HG03280 (cell line): ENCODE measurements around the gene OTUD5.
A peak's percentile ranks its signal among the peaks of the same experiment; 100 is the strongest.

ENCODE experiments used
- ATAC-seq: cut with Tn5 transposase; IDR thresholded peaks from one replicate; pipeline ENCODE4 v1.9.1; 2021; ENCODE audit warnings: mild to moderate bottlenecking, moderate library complexity; ENCODE audit not compliant: unreplicated experiment

The OTUD5 gene

DNA sequence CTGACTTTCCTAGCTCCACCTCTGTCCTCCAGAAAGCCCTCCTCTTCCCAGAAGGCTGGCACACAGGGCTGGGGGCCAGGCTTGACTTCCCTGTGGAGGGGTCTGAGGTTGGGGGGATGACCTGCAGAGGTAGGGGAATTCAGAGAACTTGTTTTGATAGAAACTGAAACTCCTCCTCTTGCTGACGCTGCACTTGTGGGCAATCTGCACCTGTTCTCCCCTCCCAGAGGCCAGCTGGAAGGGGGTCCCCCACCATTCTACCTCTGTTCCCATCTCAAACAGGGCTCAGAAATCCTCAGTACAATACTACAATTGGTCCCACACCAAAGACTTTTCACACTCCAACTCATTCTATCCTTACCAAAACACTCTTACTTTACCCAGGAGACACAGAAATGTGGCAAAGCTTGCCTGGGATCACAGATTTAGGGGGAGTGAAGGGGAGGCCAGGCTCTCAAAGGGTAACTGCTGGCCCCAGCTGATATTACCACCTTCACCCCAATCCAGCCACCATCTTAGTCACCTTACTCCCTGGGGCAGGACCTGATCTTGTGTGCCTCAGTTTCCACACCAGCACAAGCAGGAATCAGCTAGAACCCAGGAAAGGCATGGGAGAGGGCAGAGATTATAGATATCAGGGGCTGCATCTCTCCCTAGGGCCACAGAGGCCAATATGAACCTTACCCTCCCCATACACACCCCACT, 18.5 kb downstream of the OTUD5 start:
- peak; percentile 44 for ATAC-seq

DNA sequence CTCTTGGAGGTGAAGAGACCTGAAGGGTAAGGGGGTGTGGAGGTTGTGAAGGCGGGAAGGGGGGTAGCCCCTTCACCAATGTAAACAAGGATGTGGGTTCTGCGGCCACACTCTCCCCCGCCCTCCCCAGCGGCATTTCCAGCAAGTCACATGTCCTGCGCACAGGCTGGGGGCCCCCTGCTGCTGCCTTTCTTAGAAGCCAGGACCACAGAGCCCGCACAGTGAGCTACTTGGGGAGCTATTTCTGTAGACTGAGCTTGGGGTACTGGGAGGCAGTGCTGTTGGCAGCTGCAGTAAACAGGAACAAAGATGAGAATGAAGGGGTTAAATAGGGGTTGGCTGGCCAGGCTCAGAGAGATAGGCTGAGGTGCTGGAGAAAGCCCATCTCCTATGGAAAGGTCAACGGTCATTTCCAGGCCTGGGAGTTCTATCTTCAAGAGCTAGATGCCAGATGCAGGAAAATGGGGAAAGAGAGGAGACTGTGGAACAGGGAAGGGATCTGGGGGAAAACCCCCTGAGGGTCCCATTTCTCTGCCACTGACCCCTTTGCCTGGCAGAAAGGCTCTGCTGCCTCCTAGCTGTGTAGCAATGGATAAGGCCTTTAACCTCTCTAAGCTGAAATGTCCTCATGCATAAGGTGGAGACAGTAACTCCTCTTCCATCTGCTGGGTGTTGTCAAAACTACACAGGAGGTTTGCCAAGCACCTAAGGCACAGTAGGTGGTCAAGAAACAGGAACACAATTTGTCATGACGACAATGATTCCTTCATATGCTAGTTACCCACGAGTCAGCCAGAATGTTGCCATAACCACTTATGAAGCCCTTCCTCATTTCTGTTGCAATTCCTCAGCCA, 20.1 kb downstream of the OTUD5 start:
- ATAC-seq, result peak; percentile 60

DNA sequence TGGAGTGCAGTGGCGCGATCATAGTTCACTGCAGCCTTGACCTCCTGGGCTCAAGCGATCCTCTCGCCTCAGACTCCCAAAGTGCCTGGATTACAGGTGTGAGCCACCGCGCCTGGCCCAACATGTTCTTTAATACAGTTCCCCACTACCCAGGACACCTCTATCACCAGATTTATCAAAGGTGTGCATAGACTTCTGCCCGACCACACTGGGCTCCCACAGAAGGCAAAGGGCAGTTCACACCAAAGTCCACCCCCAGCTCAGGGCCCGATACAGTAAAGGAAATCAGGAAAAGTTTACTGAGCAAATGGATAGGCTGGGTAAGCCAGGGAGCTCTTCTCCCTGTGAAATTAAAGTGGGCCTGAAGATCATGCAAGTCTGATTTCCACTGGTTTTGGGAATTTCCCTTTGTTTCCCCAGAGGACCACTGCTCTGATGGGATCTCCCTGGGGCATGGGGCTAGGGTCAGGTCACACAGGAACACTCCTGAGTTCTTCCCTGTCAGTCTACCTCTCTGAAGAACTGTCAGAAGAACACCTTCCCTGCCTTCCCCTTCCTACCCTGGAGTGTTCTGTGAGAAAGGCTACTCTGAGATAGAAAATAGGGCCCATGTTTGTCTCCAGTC, 20.9 kb downstream of the OTUD5 start:
- no peak for ATAC-seq

- ATAC-seq, result no peak
Measured at GRCh38 chrX:48935301-48935670, 22.1 kb downstream of the OTUD5 start.

DNA sequence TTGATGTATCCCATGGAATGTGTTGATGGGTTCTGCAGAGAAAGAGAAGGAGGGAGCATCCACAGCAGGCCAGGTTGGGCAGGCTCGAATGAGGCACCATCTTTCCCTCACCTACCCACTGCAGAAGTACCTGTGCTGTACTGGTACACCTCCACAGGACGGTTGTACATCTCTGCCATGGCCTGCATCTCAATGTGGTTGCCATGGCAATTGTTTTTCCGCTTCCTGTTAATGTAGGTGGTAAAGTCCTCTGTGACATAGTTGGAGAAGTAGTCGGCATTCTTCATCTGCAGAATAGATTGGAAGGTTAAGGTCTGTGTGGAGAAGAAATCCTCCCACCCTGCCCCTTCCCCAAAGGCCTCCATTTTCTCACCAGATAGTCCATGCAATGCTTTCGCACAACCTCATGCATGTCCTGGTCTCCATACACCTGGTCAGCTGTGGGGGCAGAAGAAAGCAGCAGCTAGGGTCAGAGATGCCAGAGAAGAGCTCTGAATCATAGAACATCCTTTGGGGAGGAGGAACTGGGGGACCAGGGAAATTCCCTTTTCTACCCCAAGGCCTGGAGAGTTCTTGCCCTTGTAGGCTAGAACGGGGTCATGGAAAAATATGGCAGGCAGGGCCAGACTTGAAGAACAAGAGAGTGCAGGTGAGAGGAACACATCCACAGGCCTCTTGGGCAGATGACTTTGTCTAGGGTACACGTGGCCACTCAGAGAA, 22.7 kb downstream of the OTUD5 start:
- no peak for ATAC-seq

DNA sequence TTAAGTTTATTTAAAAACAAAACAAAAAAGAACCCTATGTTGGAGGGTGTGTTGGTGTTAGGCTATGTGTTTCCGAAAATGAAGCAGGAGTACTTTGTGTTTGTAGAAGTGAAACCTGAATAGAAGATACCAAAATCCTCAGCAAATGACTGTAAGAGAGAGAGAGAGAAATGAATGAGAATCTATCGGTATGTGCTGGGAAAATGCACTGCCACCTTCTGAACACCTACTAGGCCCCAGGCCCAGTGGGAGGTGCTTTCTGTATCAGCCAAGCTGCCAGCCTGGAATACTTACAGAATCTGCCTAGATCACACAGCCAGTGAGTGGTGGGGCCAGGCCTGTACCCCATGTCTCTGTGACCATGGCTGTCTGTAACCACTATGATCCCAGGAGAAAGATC, 23.6 kb downstream of the OTUD5 start:
- no peak for ATAC-seq

DNA sequence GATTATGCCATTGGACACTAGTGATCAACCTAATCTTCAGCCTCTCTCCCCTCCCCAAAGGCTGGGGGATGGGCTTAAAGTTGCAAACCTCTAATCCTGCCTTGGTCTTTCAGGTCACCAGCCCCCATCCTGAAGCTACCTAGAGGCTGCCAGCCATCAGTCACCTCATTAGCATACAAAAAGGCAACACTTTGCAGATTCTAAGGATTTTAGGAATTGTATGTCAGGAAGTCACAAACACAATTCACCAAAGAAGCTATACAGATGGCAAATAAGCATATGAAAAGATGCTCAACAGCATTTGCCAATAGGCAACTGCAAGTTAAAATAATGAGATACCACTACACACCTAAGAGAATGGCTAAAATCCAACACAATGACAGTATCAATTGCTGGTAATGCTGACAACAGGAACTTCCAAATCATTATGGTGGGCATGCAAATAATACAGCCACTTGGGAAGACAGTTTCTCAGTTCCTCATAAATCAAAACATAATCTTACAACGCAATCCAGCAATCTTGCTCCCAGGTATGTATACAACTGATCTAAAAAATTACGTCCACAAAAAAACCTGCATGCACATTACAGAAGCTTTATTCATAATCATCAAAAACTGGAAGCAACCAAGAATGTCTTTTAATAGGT, 29.5 kb downstream of the OTUD5 start:
- no peak for ATAC-seq

GRCh38 chrX:48927123-48927522, 30.3 kb downstream of the OTUD5 start:
- no peak for ATAC-seq

DNA sequence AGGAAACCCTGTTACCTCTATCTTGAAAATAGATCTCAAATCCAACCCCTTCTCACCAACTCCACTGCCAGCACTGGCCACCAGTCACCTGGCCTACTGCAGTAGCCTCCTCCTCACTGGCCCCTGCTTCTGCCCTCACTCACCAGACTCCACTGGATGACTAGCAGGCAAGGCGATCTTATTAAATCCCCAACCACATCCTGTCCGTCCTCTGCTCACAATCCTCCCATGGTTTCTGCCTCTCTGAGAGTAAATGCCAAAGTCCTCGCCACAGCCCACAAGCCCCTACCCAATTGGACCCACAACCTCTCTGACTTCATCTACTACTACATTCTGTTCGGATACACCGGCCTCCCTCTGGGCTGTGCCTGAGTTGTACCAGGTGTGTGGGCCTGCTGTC, 33.1 kb downstream of the OTUD5 start:
- ATAC-seq, result no peak

- ATAC-seq, result no peak
Measured at GRCh38 chrX:48923771-48924170, 33.6 kb downstream of the OTUD5 start.

DNA sequence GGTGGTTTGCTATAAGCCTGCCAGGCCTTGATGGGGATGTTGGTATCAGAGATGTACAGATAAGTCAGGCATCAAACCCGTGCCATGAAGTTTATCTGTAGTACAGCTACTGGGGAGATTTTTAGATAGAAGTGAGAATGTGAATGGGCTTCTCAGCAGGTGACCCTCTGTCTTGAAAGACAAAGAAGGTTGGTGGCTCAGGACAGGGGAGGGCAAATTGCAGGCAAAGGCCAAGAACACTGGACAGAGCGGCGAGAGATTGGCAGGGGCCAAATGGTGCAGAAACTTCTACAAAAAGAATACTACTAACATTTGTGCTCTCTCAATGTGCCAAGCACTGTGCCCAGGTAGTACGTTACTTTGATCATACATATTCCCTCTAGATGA, 36.7 kb downstream of the OTUD5 start:
- no peak for ATAC-seq

DNA sequence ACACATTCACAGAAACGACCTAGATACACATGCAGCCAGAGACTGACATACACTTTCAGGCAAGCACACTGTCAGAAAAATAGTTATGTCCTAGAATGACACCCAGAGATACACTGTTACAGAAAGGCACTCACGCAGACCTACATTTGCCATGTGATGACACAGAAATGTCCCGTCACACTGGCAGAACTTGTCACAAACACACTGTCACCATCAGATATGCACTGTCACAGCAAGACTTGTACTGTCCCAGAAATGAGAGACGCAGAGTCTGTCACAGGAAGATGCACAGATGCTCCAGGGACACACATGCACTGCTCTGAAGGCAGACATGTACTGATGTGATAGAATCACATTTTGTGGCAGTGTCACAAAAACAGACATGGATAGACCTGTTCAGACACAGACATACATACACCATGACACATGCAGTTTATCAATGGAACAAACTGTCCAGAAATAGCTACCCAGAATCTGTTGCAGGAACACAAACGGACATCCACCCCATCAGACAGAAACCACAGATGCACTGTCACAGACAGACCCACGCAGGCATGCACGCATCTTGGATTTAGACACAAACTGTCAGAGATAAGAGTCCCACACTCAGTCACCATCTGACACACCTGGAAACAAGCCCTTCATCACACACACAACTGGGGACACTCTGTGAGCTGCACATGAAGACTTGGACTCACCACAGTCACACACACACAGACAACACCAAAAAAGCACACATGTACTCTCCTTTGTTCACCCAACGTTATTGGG, 37.3 kb downstream of the OTUD5 start:
- ATAC-seq, result no peak

DNA sequence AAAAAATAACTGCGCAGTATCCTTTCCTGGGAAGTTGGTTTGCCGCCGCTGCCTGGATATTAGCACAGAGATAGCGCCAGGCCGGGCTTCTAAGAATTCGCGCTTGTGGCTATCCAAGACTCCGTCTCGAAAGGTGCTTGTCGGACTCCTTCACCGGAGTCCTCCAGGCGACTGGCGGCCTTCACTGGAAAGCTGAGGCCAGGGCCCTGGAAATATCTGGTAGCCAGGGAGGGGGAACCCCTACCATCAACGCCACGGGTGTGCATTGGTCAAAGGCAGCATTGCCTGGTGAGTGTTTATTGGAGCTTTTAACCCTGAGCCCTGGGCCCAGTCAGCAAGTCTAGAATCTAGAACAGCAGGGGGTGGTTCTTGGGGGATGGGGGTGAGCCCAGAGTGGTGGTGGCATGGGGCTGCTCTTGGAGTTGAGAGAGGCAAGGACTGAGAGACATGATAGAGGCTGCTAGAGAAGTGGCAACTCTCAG, 38.0 kb downstream of the OTUD5 start:
- peak; percentile 21 for ATAC-seq

DNA sequence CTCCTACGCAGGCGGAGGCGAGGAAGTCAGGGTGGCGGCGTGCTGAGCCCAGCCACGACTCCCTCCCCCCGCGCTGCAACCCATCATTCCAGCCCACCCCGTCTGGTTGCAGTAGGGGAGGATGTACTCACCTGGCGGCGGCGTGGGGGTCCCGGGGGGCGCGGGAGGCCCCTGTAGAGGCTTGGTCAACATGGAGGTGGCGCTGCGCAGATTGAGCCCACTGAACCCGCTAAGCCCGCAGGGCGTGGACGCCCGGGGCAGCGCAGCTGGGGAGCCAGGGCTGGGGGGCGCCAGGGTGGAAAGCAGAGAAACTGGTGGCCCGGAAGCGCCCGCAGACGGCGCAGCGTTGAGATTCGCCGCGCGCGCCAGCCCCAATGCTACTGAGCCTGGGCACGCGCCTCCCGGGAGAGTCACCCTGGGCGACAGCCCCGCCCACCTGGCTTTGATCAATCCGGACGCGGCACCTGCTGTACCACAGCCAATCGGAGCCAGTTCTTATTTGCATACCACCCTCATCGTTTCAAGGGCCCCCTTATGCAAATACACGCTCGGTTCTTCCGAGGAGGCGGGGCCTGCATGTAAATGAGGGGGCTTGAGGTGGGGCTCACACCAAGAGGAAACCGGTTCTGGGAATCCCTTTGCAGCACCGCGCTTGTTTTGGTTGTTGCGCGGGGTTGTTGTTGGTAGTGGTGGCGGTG, 38.6 kb downstream of the OTUD5 start, which contains the start of gene PIM2:
PIM2 (minus strand) TSS at position 382 of the 698 bp plus-strand sequence; CDS start at position 192, 190 bp downstream.
- ATAC-seq, result peak; percentile 72

DNA sequence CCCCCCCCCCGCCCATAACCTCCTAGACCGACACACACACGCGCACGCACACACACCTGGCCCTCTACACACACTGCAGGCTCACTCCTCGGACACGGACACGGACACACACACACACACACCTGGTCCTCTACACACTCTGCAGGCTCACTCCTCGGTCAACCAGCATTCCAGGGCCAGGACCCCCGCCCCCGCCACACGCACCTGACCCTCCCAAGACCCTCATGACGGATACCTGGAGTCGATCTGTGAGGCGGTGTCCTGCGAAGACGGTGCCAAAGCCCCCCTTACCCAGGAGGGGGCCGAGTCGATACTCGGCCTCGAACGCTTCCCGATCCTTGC, 39.1 kb downstream of the OTUD5 start:
- no peak for ATAC-seq

DNA sequence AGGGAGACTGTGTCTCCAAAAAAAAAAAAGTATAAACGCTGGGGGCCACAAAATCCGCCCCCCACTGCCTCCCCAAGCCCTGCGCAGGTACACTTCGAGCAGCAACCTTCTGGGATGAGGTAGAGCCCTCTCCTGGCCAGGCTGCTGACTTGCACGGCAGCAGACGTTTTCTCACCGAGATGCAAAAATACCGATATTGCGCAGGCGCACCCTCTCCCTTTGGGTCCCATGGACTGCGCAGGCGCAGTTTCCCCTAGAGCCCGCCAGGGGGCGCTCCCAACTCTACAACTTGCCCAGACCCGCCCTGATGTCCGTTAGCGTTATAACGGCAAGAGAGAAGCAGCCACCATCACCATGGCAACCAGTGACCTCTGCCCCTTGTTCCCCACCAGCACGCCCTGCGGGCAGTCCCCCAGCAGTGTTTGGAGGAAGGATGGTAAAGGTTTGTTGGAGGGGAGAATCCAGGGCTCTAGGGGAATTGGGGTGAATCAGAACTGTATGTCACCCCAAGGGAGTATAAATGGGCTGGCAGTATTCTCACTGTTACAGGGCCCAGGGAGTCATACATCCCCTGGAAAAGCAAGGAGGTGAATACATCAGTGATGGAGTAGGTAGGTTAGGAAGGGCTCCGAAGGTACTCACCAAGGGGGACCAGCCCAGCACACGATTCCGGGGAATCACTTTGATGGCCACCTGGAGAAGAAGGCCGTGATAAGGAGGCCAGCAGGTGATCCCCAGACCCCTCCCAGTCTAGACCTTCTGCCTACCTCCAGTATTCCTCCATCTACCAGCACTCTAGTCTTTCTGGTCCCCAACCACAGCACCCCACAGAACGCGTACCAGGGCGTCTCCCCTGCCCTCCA, 40.0 kb downstream of the OTUD5 start:
- ATAC-seq, result peak; percentile 25

DNA sequence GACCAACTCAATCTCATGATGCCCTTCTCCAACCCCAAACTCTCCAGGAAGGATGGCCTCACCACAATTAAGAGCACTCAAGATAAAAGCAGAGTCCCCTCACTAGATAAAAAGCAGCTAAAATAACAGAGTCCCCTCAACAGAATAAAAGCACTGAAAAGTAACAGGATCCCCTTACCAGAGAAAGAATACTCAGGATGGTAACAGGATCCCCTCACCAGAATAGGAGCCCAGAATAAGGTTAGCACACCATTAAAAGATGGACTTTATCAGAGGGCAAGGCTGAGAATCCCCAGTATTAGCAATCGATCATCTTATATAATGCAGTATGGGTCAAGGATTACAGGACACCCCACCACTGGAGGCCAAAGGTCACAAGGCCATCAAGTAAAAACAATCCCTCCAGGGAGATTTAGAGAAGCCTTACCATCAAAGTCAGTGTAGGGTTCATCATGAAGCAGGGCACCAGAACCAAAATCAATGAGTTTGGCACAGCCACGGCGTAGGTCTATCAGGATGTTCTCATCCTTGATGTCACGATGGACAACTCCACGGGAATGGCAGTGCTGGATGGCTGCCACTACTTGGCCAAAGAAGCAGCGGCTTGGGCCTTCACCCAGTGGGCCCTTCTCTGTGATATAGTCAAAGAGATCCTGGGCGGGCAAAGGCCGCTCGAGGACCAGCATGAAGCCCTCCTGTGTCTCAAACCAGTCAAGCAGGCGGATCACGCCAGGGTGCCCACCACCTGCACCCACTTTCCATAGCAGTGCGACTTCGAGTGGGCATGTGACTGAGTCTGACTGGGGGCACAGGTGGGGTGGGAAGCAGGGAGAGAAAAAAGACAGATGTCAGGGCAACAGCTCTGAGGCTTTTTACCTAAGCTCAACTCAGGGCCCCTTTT, 42.6 kb downstream of the OTUD5 start:
- no peak for ATAC-seq
